ENCODE data around the gene EFCAB9.
A peak's percentile ranks its signal among the peaks of the same experiment; 100 is the strongest.

EFCAB9 gene

DNA sequence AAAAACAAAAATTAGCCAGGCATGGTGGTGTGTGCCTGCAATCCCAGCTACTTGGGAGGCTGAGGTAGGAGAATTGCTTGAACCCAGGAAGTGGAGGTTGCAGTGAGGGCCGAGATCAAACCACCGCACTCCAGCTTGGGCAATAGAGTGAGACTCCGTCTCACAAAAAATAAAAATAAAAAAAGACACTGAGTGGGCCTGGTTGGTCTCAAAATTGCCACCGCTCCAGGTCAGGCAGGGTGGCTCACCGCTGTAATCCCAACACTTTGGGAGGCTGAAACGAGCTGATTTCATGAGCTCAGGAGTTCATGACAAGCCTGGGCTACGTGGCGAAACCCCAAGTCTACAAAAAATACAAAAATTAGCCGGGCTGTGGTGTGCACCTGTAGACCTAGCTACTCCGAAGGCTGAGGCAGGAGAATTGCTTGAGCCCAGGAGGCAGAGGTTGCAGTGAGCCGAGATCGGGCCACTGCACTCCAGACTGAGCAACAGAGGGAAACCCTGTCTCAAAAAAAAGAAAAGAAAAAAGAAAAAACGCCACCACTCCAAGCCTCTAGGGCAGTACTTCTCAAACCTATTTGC lies 7.8 kb upstream of the EFCAB9 start:
- TF ChIP-seq, protein P1, sequence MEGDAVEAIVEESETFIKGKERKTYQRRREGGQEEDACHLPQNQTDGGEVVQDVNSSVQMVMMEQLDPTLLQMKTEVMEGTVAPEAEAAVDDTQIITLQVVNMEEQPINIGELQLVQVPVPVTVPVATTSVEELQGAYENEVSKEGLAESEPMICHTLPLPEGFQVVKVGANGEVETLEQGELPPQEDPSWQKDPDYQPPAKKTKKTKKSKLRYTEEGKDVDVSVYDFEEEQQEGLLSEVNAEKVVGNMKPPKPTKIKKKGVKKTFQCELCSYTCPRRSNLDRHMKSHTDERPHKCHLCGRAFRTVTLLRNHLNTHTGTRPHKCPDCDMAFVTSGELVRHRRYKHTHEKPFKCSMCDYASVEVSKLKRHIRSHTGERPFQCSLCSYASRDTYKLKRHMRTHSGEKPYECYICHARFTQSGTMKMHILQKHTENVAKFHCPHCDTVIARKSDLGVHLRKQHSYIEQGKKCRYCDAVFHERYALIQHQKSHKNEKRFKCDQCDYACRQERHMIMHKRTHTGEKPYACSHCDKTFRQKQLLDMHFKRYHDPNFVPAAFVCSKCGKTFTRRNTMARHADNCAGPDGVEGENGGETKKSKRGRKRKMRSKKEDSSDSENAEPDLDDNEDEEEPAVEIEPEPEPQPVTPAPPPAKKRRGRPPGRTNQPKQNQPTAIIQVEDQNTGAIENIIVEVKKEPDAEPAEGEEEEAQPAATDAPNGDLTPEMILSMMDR (IDR thresholded peaks at IDR 0.05; ENCODE audit: extremely low read depth, insufficient read depth, missing control alignments), result no peak
- DNase-seq (ENCODE audit: low spot score), result no peak
- in situ Hi-C loops (cut with MboI; ENCODE audit: low pct_unique_long_range_greater_than_20kb, low sequenced_read_pairs, unreplicated experiment), result no loop called here

DNA sequence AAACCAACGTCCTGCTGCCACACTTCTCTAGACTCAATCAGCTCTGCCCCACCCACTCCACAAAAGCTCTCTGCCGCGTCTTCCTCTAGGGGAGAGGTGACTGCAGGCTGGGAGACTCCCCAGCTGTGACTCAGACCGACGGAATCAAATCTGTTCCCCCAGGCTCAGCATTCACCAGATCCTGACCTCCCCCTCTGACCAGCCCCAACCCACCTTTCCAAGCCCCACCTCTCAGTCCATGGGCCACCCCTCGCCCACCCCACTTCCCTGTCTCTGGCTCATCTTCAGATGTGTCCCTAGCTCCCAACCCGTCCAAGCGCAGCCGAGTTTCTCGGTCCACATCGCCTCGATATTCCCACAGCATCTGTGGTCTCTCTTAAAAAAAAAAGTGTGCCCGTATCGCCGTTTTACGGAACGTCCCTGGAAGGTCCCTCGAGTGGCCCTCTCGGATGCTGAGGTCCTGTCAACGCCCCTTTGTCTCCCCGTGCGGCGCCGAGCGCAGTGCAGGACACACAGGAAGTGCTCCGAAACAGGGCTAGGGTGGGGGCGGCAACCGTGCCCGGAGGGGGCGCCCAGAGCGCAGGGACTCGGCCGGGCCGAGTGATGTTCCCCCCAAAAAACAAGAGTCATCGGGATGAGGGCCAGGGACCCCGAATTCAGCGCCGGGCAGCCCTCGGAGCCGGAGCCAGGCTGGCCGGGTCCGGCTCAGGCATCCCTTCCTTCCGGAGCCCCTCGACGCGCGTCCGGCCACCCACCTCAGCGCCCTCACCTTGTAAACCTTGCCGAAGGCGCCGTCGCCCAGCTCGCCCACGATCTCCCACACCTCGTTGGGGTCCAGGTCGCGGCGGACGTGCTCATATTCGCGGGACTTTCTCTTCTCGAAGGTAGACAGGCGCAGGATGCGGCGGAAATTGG lies 6.6 kb upstream of the EFCAB9 start:
- in situ Hi-C loops (cut with MboI; ENCODE audit: low pct_unique_long_range_greater_than_20kb, low sequenced_read_pairs, unreplicated experiment), result no loop called here
- peak; percentile 69 for DNase-seq (ENCODE audit: low spot score)
- TF ChIP-seq, protein P1 (IDR thresholded peaks at IDR 0.05; ENCODE audit: extremely low read depth, insufficient read depth, missing control alignments), result peak; percentile 8

DNA sequence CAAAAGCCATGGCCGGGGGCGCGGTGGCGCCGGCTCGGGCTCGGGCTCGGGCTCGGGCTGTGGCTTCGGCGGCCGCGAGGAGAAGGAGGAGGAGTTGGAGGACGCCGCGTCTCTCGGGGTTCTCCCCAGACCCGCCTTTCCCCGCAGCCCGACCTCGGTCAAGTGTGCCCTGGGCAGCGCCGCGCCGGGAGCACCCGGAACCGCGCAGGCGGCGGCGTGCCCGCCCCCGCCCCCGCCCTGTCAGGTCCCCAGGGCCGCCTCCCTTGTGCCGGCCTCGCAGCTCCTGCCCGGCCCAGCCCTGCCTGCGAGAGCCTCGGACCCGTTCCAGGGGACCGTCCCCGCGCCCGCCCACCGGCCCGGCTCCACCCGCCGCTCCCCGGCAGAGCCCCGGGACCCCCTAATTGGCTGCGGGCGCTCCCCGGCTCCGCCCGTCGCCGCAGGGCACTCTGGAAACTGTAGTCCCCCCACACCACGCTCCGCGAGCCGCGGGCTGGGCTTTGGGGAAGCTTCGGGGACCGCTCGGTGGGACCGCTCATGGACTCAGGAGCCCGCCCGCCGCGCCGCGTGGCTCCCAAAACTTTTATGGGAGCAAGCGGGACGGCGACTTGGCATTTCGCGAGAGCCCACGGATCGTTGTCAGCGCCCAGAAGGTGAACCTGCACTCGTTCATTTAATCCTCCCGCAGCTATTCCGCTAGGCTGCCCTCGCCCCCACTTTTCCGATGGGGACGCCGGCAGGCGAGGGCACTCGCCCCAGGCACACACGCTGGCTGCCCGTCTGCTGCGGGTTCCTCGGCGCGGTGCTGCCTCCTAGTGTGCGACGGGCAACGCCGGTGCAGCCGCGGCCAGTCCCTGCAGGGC lies 5.7 kb upstream of the EFCAB9 start, which contains the start of gene STK10:
Gene STK10 (minus strand): TSS at position 192 of the 860 bp plus-strand sequence. CDS start 182 bp downstream, at position 10.
- in situ Hi-C loops (cut with MboI; ENCODE audit: low pct_unique_long_range_greater_than_20kb, low sequenced_read_pairs, unreplicated experiment), result no loop called here
- TF ChIP-seq, protein P1 (IDR thresholded peaks at IDR 0.05; ENCODE audit: extremely low read depth, insufficient read depth, missing control alignments), result peak; percentile 95
- peak; percentile 97 for DNase-seq (ENCODE audit: low spot score)

DNA sequence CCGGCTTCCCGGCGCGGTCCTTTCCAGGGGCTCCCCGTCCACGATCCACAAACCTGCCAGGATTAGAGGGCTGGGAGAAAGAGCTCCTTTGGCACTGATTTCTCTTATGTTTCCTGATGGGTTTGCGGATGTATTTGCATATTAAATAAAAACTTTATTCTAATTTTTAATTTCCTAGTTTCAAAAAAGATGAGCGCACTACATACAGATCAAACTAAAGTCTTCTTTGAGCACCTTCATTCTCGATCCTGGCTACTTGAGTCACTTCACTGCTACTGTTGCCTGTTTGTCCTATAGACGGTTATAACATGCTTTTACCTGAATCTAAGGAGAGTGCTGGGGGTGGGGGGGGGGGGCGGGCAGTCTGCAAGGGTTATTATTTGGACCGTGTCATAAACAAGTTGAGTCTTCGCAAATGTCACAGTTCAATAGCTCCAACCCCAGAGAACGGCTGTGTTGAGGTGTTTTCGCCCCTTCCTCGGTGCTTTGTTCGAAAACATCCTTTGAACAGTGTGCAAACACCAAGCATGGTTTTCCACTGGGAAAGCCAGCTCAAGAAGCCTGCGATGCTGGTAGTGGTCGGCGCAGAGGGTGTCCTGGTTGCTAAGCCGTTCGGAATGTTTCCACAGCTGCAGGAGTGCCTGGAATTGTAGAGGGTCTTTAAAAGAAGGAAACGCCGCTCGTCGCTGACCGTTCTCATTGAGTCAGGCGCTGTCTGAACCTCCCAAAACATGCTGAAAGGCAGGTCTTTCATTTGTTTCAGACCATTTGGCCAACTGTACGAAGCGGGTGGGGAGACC lies 4.9 kb upstream of the EFCAB9 start:
- TF ChIP-seq, protein P1 (IDR thresholded peaks at IDR 0.05; ENCODE audit: extremely low read depth, insufficient read depth, missing control alignments), result no peak
- in situ Hi-C loops (cut with MboI; ENCODE audit: low pct_unique_long_range_greater_than_20kb, low sequenced_read_pairs, unreplicated experiment), result no loop called here
- no peak for DNase-seq (ENCODE audit: low spot score)

DNA sequence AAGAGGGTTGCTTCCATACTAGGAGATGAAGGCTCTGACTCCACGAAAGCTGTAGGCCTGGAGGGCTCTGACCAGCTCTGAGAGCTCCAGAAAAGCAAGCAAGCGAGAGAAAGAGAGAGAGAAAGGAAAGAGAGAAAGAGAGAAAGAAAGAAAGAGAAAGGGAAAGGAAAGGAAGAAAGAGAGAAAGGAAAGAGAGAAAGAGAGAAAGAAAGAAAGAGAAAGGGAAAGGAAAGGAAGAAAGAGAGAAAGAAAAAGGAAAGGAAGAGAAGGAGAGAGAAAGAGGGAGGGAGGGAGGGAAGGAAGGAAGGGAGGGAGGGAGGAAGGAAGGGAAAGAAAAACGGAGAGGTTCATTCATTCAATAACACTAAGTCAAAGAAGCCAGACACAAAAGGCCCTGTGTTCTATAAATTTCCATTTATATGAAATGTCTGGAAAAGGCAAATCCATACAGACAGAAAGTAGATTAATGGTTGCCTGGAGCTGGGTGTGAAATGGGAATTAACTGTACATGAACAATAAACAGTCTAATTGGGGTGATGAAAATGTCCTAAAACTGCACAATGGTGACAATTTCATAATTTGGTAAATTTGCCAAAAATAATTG lies 4.2 kb upstream of the EFCAB9 start:
- DNase-seq (ENCODE audit: low spot score), result no peak
- TF ChIP-seq, protein P1 (IDR thresholded peaks at IDR 0.05; ENCODE audit: extremely low read depth, insufficient read depth, missing control alignments), result no peak
- in situ Hi-C loops (cut with MboI; ENCODE audit: low pct_unique_long_range_greater_than_20kb, low sequenced_read_pairs, unreplicated experiment), result no loop called here

Data from GM13977 (cell line).